Gastroesophageal sphincter (tissue), 3 donors: ENCODE data around the gene DUSP6.

Source experiments
- POLR2A ChIP-seq, 2 donors: fragments of 450-650 bp; IDR thresholded peaks; one replicate each; pipeline ENCODE4 v1.6.1; 2017; ENCODE audit warnings: antibody characterized with exemption in 2 of 2, mild to moderate bottlenecking in 2 of 2, moderate library complexity in 1 of 2
- POLR2AphosphoS5 ChIP-seq: sonication (generic); formaldehyde crosslinking; IDR thresholded peaks from one replicate; pipeline ENCODE4 v1.6.1; 2017; ENCODE audit warnings: antibody characterized with exemption
- TF ChIP-seq, protein P1 (sequence below), 4 experiments: fragments of 200-600 bp in 2 of 4; fragments of 450-650 bp in 2 of 4; sonication (generic) in 1 of 4; IDR thresholded peaks; one replicate each; pipeline ENCODE4 v1.5.1; 2017 to 2019; ENCODE audit warnings: antibody characterized with exemption in 4 of 4, mild to moderate bottlenecking in 2 of 4, moderate library complexity in 2 of 4

DNA sequence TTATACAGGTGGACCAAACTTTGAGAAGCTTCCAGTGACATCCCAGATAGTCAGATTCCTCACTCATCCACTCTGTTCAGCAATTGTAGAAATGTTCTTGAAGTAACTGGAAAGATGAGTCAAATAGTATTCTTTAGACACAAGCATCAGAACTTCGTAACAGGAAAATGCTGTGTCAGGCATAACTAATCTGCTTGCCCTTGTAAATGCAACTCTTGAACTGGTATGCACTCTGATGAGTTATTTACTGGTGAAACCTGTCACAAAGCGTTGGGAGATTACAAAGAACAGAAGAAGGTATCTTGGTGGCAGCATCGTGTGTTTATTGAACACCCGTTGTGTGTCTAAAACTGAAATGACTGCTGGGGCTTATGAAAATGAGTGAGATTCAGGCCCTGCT is 10.8 kb upstream of the DUSP6 start:
- TF ChIP-seq POLR2A (IDR thresholded peaks at IDR 0.05): no peak
- TF ChIP-seq, protein P1, sequence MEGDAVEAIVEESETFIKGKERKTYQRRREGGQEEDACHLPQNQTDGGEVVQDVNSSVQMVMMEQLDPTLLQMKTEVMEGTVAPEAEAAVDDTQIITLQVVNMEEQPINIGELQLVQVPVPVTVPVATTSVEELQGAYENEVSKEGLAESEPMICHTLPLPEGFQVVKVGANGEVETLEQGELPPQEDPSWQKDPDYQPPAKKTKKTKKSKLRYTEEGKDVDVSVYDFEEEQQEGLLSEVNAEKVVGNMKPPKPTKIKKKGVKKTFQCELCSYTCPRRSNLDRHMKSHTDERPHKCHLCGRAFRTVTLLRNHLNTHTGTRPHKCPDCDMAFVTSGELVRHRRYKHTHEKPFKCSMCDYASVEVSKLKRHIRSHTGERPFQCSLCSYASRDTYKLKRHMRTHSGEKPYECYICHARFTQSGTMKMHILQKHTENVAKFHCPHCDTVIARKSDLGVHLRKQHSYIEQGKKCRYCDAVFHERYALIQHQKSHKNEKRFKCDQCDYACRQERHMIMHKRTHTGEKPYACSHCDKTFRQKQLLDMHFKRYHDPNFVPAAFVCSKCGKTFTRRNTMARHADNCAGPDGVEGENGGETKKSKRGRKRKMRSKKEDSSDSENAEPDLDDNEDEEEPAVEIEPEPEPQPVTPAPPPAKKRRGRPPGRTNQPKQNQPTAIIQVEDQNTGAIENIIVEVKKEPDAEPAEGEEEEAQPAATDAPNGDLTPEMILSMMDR (IDR thresholded peaks at IDR 0.05): no peak
- TF ChIP-seq POLR2AphosphoS5: no peak
